ENCODE measurements around the gene LEP.

Gene LEP

DNA sequence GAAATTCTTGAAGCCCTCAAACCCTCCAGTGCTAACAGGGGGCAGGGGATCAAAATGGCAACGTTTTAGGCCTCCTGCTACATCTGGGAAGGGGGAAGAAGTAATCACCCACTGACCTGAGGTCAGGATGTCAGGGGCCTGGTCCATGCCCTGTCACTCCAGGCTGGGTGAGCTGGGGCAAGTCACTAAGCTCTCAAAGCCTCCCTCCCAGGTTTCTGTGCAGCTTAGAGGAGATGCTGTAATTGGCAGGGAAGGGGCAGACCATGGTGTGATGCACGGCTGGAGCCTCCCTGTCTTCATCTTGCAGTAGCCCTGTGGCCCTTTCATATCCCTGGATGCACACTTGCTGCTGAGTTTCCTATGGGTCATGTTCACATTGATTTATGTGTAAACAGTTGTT is 27.2 kb downstream of the LEP start:
- H3K4me1 ChIP-seq (ENCODE audit: control insufficient read depth in 1 of 2, insufficient read depth in 1 of 2, low read depth in 1 of 2, low read length in 1 of 2): peaks cover 14 to 16% of the 10 kb centered on the region in 2 experiments
- no peaks in the 10 kb centered on the region for H3K36me3 ChIP-seq
- H3K27ac ChIP-seq: no peak overlapping the region
- TF ChIP-seq, protein P1, sequence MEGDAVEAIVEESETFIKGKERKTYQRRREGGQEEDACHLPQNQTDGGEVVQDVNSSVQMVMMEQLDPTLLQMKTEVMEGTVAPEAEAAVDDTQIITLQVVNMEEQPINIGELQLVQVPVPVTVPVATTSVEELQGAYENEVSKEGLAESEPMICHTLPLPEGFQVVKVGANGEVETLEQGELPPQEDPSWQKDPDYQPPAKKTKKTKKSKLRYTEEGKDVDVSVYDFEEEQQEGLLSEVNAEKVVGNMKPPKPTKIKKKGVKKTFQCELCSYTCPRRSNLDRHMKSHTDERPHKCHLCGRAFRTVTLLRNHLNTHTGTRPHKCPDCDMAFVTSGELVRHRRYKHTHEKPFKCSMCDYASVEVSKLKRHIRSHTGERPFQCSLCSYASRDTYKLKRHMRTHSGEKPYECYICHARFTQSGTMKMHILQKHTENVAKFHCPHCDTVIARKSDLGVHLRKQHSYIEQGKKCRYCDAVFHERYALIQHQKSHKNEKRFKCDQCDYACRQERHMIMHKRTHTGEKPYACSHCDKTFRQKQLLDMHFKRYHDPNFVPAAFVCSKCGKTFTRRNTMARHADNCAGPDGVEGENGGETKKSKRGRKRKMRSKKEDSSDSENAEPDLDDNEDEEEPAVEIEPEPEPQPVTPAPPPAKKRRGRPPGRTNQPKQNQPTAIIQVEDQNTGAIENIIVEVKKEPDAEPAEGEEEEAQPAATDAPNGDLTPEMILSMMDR (IDR thresholded peaks at IDR 0.05): no peak
- H3K9me3 ChIP-seq: no peaks in the 10 kb centered on the region
- H3K27me3 ChIP-seq: peaks cover 32% of the 10 kb centered on the region
- H3K4me3 ChIP-seq (ENCODE audit: low read depth in 1 of 2, low read length in 1 of 2): no peak overlapping the region

DNA sequence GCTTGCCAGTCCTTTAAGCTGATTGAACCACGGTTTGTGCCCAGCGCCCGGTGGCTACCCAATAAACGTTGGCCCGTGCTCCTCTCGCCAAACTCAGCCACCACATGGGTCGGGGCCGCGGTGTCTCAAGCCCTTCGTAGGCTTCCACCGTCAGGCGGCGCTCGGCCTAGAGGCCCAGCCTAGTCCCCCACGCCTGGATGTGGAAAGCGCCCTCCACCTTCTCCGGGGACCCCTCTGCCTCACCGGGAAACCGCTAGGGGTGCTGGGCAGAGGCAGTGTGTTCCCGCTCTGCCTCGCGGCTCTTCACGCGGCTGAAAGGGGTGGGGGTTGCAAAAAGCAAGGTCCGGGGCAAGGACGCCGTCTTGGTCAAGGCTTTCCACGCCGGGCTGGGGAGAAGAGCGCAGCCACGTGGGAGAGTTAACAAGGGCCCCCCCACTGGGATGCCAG is 29.8 kb downstream of the LEP start:
- H3K4me3 ChIP-seq (ENCODE audit: low read depth in 1 of 2, low read length in 1 of 2): peak overlapping the region; percentile 48 to 62
- no peaks in the 10 kb centered on the region for H3K9me3 ChIP-seq
- TF ChIP-seq, protein P1 (IDR thresholded peaks at IDR 0.05): no peak
- no peaks in the 10 kb centered on the region for H3K36me3 ChIP-seq
- peaks cover 35% of the 10 kb centered on the region for H3K27me3 ChIP-seq
- no peak overlapping the region for H3K27ac ChIP-seq
- H3K4me1 ChIP-seq (ENCODE audit: control insufficient read depth in 1 of 2, insufficient read depth in 1 of 2, low read depth in 1 of 2, low read length in 1 of 2): peaks cover 14 to 16% of the 10 kb centered on the region in 2 experiments

DNA sequence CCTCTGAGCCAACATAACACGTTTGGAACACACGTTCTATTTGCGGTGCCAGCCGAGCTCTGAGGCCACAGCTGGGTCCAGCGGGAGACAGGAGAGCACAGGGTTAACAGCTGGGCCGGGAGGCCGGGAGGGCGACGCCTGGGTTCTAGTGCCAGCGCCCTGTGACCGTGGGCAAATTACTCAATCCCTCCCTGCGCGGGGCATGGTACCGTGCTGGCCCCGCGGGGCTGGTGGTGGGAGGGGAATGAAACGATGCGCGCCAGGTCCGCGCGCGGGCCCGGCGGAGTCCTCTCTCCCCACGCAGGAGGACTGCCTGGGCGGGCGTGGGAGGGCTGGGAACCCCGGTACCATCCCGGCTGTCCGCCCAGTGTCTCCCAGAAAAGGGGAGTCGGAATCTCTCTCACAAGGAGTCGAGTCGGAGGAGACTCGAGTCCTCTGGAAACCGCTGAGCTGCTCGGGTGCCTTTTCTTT is 30.4 kb downstream of the LEP start:
- TF ChIP-seq, protein P1 (IDR thresholded peaks at IDR 0.05): no peak
- Histone ChIP-seq H3K9me3 (no peaks in the 10 kb centered on the region), H3K4me3 (ENCODE audit: low read depth in 1 of 2, low read length in 1 of 2) (peak overlapping the region; percentile 48 to 62), H3K27ac (no peak overlapping the region), H3K36me3 (no peaks in the 10 kb centered on the region), H3K27me3 (peaks cover 35% of the 10 kb centered on the region), H3K4me1 (ENCODE audit: control insufficient read depth in 1 of 2, insufficient read depth in 1 of 2, low read depth in 1 of 2, low read length in 1 of 2) (peaks cover 14 to 16% of the 10 kb centered on the region in 2 experiments)

DNA sequence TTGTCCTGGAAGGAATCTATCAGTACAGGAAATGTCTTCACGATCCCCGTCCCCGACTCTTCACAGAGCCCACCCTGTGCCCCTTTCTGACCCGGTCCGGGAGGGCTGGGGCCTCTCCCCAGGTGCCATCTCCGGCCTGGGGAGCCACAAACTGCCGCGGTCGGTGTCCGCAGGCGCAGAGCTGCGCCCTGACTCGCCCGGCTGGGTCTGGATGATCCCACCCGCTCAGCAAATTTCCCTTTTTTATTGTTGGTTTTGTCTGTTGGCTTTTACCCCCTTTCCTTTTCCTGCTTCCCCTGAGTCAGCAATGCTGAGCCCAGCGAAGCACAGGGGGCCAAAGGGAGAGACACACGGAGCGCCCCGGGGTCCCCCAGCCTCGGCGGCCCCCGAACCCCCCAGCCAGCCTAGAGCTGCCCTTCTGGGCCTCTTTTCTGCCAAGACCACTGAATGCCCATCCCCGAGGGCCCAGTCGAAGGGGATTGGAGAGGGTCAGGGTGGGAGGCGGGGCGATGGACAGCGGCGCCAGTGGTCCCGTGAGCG is 30.9 kb downstream of the LEP start:
- Histone ChIP-seq H3K4me1 (ENCODE audit: control insufficient read depth in 1 of 2, insufficient read depth in 1 of 2, low read depth in 1 of 2, low read length in 1 of 2) (peaks cover 14 to 16% of the 10 kb centered on the region in 2 experiments), H3K27ac (no peak overlapping the region), H3K4me3 (ENCODE audit: low read depth in 1 of 2, low read length in 1 of 2) (peak overlapping the region; percentile 48 to 62), H3K9me3 (no peaks in the 10 kb centered on the region), H3K27me3 (peaks cover 35% of the 10 kb centered on the region), H3K36me3 (no peaks in the 10 kb centered on the region)
- TF ChIP-seq, protein P1 (IDR thresholded peaks at IDR 0.05): no peak

DNA sequence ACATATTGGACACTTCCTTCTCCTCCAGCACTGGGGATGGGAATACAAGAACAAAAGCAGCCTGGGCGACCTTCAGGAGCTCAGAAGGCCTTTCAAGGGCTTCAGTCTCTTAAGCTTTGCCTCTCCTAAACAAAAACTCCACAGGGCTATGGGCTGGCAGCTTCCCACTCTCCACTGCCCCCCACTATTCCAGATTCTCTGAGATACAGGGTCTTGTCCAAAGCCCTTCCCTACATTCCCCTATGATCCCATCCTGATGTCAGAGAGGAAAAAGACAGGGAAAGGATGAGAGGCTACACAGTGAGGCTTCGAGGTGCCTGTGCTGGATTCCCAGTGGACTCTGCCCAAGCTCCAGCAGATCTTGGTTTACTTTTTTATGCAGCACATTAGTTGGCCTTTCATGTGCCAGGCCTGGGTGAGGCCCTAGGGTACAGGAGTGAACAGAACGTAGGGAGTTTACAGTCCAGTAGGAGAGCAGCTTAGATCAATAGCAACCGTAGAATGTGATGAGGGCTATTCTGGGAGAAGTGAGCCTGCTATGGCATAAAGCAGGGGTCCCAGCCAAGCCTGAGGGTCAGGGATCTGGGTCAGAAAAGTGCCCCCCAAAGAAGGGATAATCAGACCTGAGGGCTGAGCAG is 33.3 kb downstream of the LEP start:
- Histone ChIP-seq H3K36me3 (no peaks in the 10 kb centered on the region), H3K4me1 (ENCODE audit: control insufficient read depth in 1 of 2, insufficient read depth in 1 of 2, low read depth in 1 of 2, low read length in 1 of 2) (peaks cover 14 to 16% of the 10 kb centered on the region in 2 experiments), H3K4me3 (ENCODE audit: low read depth in 1 of 2, low read length in 1 of 2) (no peak overlapping the region), H3K27me3 (peaks cover 35% of the 10 kb centered on the region), H3K9me3 (no peaks in the 10 kb centered on the region), H3K27ac (no peak overlapping the region)
- TF ChIP-seq, protein P1 (IDR thresholded peaks at IDR 0.05): no peak

All from neutrophil (primary cell).